ENCODE results near the gene ARL15.

ARL15 gene

GRCh38 chr5:53932351-53932750 lies 378.0 kb downstream of the ARL15 start:
- no peak for DNase-seq (ENCODE audit: low spot score)

- no peak for DNase-seq (ENCODE audit: low spot score)
Measured at GRCh38 chr5:53930457-53930856, 379.9 kb downstream of the ARL15 start.

- DNase-seq (ENCODE audit: low spot score), result no peak
Measured at GRCh38 chr5:53929570-53929969, 380.8 kb downstream of the ARL15 start.

GRCh38 chr5:53929152-53929551 lies 381.2 kb downstream of the ARL15 start:
- no peak for DNase-seq (ENCODE audit: low spot score)

GRCh38 chr5:53928641-53929040 lies 381.7 kb downstream of the ARL15 start:
- no peak for DNase-seq (ENCODE audit: low spot score)

GRCh38 chr5:53927668-53928247 lies 382.6 kb downstream of the ARL15 start:
- no peak for DNase-seq (ENCODE audit: low spot score)

GRCh38 chr5:53926026-53926425 lies 384.3 kb downstream of the ARL15 start:
- no peak for DNase-seq (ENCODE audit: low spot score)

- DNase-seq (ENCODE audit: low spot score), result no peak
Measured at GRCh38 chr5:53924392-53924791, 386.0 kb downstream of the ARL15 start.

GRCh38 chr5:53923961-53924360 lies 386.4 kb downstream of the ARL15 start:
- DNase-seq (ENCODE audit: low spot score), result no peak

- no peak for DNase-seq (ENCODE audit: low spot score)
Measured at GRCh38 chr5:53922508-53923498, 387.6 kb downstream of the ARL15 start.

GRCh38 chr5:53917826-53918225 lies 392.5 kb downstream of the ARL15 start:
- DNase-seq (ENCODE audit: low spot score), result no peak

GRCh38 chr5:53917095-53917494 lies 393.3 kb downstream of the ARL15 start:
- peak; percentile 50 for DNase-seq (ENCODE audit: low spot score)

GRCh38 chr5:53915120-53915519 lies 395.3 kb downstream of the ARL15 start:
- DNase-seq (ENCODE audit: low spot score), result no peak

- DNase-seq (ENCODE audit: low spot score), result no peak
Measured at GRCh38 chr5:53913941-53914340, 396.4 kb downstream of the ARL15 start.

- DNase-seq (ENCODE audit: low spot score), result no peak
Measured at GRCh38 chr5:53908757-53909156, 401.6 kb downstream of the ARL15 start.

GRCh38 chr5:53907827-53908226 lies 402.5 kb downstream of the ARL15 start:
- no peak for DNase-seq (ENCODE audit: low spot score)

GRCh38 chr5:53906736-53907135 lies 403.6 kb downstream of the ARL15 start:
- DNase-seq (ENCODE audit: low spot score), result no peak

- no peak for DNase-seq (ENCODE audit: low spot score)
Measured at GRCh38 chr5:53902296-53902907, 408.0 kb downstream of the ARL15 start.

- no peak for DNase-seq (ENCODE audit: low spot score)
Measured at GRCh38 chr5:53900677-53901076, 409.7 kb downstream of the ARL15 start.

GRCh38 chr5:53895091-53895683 lies 415.2 kb downstream of the ARL15 start:
- no peak for DNase-seq (ENCODE audit: low spot score)

- no peak for DNase-seq (ENCODE audit: low spot score)
Measured at GRCh38 chr5:53893626-53894025, 416.7 kb downstream of the ARL15 start.

- DNase-seq (ENCODE audit: low spot score), result no peak
Measured at GRCh38 chr5:53892224-53892623, 418.1 kb downstream of the ARL15 start.

- no peak for DNase-seq (ENCODE audit: low spot score)
Measured at GRCh38 chr5:53891159-53891558, 419.2 kb downstream of the ARL15 start.
